Trophoblast cell (in vitro differentiated cells and primary cell): ENCODE measurements around the gene CRYGS.

Experiments
- DNase-seq, 2 donors: peaks; one replicate each; pipeline ENCODE4 v3.0.0-alpha.2; 2016
- H2AFZ ChIP-seq: 2 replicates; pipeline ENCODE4 v1.6.1; 2013; ENCODE audit warnings: low read length, moderate library complexity, mild to moderate bottlenecking; ENCODE audit not compliant: insufficient read depth, poor library complexity
- H2AK5ac ChIP-seq: 2 replicates; pipeline ENCODE4 v1.6.1; 2013; ENCODE audit warnings: mild to moderate bottlenecking, low read length
- H2BK120ac ChIP-seq: 2 replicates; pipeline ENCODE4 v1.6.1; 2013; ENCODE audit warnings: low read length, mild to moderate bottlenecking, moderate library complexity; ENCODE audit not compliant: insufficient read depth, poor library complexity
- H2BK12ac ChIP-seq: 2 replicates; pipeline ENCODE4 v1.6.1; 2013; ENCODE audit warnings: mild to moderate bottlenecking, low read length, moderate library complexity
- H2BK5ac ChIP-seq: 2 replicates; pipeline ENCODE4 v1.6.1; 2013; ENCODE audit warnings: low read length, low read depth, moderate library complexity, mild to moderate bottlenecking; ENCODE audit not compliant: poor library complexity
- H3K14ac ChIP-seq: 2 replicates; pipeline ENCODE4 v1.6.1; 2013; ENCODE audit warnings: mild to moderate bottlenecking, low read length
- H3K18ac ChIP-seq: 2 replicates; pipeline ENCODE4 v1.6.1; 2013; ENCODE audit warnings: mild to moderate bottlenecking, low read length
- H3K23ac ChIP-seq: 2 replicates; pipeline ENCODE4 v1.6.1; 2013; ENCODE audit warnings: low read length
- H3K27ac ChIP-seq: 2 replicates; pipeline ENCODE4 v1.5.1; 2013; ENCODE audit warnings: low read depth, mild to moderate bottlenecking, inconsistent platforms, low read length, moderate library complexity
- H3K27me3 ChIP-seq: 2 replicates; pipeline ENCODE4 v1.6.1; 2013; ENCODE audit warnings: inconsistent platforms, mild to moderate bottlenecking, low read length, moderate library complexity; ENCODE audit not compliant: insufficient read depth
- H3K36me3 ChIP-seq, 2 experiments: 1 replicate in 1 of 2; 2 replicates in 1 of 2; pipeline ENCODE4 v1.6.1; 2013; ENCODE audit warnings: low read length in 2 of 2, mild to moderate bottlenecking in 2 of 2, moderate library complexity in 1 of 2; ENCODE audit not compliant: insufficient read depth in 2 of 2, control insufficient read depth in 1 of 2
- H3K4ac ChIP-seq: 2 replicates; pipeline ENCODE4 v1.6.1; 2013; ENCODE audit warnings: low read depth, mild to moderate bottlenecking, low read length, moderate library complexity
- H3K4me1 ChIP-seq, 2 experiments: 1 replicate in 1 of 2; 2 replicates in 1 of 2; pipeline ENCODE4 v1.6.1; 2013; ENCODE audit warnings: low read length in 2 of 2, mild to moderate bottlenecking in 2 of 2, moderate library complexity in 1 of 2; ENCODE audit not compliant: insufficient read depth in 2 of 2, control insufficient read depth in 1 of 2
- H3K4me2 ChIP-seq: 2 replicates; pipeline ENCODE4 v1.6.1; 2013; ENCODE audit warnings: inconsistent platforms, mild to moderate bottlenecking, low read length, moderate library complexity
- H3K4me3 ChIP-seq: 2 replicates; pipeline ENCODE4 v1.5.1; 2013; ENCODE audit warnings: mild to moderate bottlenecking, low read depth, low read length, inconsistent platforms
- H3K79me1 ChIP-seq: one replicate; pipeline ENCODE4 v1.6.1; 2013; ENCODE audit warnings: low read length
- H3K79me2 ChIP-seq: 2 replicates; pipeline ENCODE4 v1.6.1; 2013; ENCODE audit warnings: low read length, mild to moderate bottlenecking; ENCODE audit not compliant: control insufficient read depth, insufficient read depth, poor library complexity
- H3K9ac ChIP-seq: 2 replicates; pipeline ENCODE4 v1.6.1; 2013; ENCODE audit warnings: mild to moderate bottlenecking, low read length
- H3K9me3 ChIP-seq: 2 replicates; pipeline ENCODE4 v1.6.1; 2013; ENCODE audit warnings: low read depth, mild to moderate bottlenecking, control low read depth, inconsistent platforms, low read length; ENCODE audit not compliant: insufficient read depth
- H4K12ac ChIP-seq: 2 replicates; pipeline ENCODE4 v1.6.1; 2013; ENCODE audit warnings: low read depth, mild to moderate bottlenecking, low read length, moderate library complexity
- H4K8ac ChIP-seq: 2 replicates; pipeline ENCODE4 v1.6.1; 2013; ENCODE audit warnings: low read depth, mild to moderate bottlenecking, low read length, moderate library complexity
- H4K91ac ChIP-seq: one replicate; pipeline ENCODE4 v1.6.1; 2013; ENCODE audit warnings: low read depth, mild to moderate bottlenecking, low read length, moderate library complexity
- WGBS: extraction: QIAGEN DNeasy Blood & Tissue Kit; methylation state at CpG from one replicate; pipeline ENCODE4 v1.1.7; 2013; ENCODE audit warnings: missing lambda C conversion rate; ENCODE audit not compliant: insufficient read length, insufficient coverage; ENCODE audit errors: extremely low coverage; 5-methylcytosine and 5-hydroxymethylcytosine counted together

CRYGS gene

DNA sequence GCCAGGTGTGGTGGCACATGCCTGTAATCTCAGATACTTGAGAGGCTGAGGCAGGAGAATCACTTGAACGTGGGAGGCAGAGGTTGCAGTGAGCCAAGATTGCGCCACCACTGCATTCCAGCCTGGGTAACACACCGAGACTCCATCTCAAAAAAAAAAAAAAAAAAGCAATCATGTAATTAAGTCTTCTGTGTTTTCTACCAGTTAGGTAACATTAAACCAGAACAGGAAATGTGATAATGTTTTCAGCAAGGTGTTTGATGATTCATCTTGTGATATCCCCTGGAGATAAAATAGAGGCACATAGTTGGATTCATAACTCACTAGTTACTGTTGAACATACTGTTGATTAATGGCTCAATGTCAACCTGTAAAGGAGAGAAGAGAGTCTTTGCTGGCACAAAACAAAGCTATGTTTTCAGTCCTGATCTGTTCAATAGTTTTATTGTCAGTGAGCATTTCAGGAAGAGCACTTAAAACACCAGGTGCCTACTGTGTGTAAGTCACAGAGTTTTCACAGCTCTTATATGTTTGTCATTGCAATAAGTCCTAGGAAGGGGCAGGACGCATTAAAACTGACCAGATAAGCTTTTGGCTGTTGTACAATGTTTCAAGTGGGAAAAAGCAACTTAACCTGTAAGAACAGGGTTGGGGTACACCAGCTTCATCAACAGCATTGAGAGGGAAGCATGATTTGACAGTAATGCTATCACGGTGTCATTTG is 45.8 kb upstream of the CRYGS start:
- no peak overlapping the region for H4K91ac ChIP-seq
- no peak overlapping the region for H2AFZ ChIP-seq
- H3K14ac ChIP-seq: no peak overlapping the region
- no peak overlapping the region for H2BK5ac ChIP-seq
- peaks cover 0 to 2% of the 10 kb centered on the region in 2 experiments for H3K36me3 ChIP-seq
- H4K12ac ChIP-seq: no peak overlapping the region
- H3K79me1 ChIP-seq: no peaks in the 10 kb centered on the region
- no peak overlapping the region for H3K4me3 ChIP-seq
- no peaks in the 10 kb centered on the region for H3K79me2 ChIP-seq
- H3K4me1 ChIP-seq: peaks cover 0 to 6% of the 10 kb centered on the region in 2 experiments
- no CpG with 5 or more reads among the region's 5 CpGs for whole genome bisulfite sequencing
- H2BK120ac ChIP-seq: no peak overlapping the region
- no peak overlapping the region for H3K9ac ChIP-seq
- DNase-seq: peak; percentile 86 to 94
- H3K9me3 ChIP-seq: no peaks in the 10 kb centered on the region
- H3K23ac ChIP-seq: no peak overlapping the region
- no peak overlapping the region for H3K4me2 ChIP-seq
- no peak overlapping the region for H3K27ac ChIP-seq
- no peak overlapping the region for H4K8ac ChIP-seq
- H2BK12ac ChIP-seq: no peak overlapping the region
- H3K18ac ChIP-seq: no peak overlapping the region
- H3K4ac ChIP-seq: no peak overlapping the region
- no peak overlapping the region for H2AK5ac ChIP-seq
- H3K27me3 ChIP-seq: no peaks in the 10 kb centered on the region

DNA sequence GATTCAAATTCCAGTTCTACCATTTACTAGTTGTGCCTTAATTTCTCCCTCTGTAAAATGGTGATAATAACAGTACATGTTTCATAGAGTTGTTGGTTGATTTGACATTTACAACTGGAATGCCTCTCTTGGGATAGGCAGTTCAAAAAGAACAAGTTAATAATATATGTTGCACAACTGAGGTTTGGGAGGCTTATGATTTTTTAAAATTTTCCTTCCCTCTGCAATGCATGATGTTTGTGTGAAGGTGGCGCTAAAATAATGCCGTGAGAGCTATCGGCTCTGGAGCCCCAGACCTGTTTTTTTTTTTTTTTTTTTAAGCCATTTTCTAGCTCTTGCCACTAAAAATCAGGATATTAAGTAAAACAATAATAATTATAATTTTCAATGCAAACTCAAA is 44.9 kb upstream of the CRYGS start:
- H4K12ac ChIP-seq: no peak overlapping the region
- no peak overlapping the region for H4K91ac ChIP-seq
- H3K4me3 ChIP-seq: no peak overlapping the region
- no peak overlapping the region for H2AK5ac ChIP-seq
- H3K79me1 ChIP-seq: no peaks in the 10 kb centered on the region
- no peak overlapping the region for H3K14ac ChIP-seq
- H3K9ac ChIP-seq: no peak overlapping the region
- no peak overlapping the region for H3K18ac ChIP-seq
- H3K9me3 ChIP-seq: no peaks in the 10 kb centered on the region
- H2BK5ac ChIP-seq: no peak overlapping the region
- H3K23ac ChIP-seq: no peak overlapping the region
- H2BK120ac ChIP-seq: no peak overlapping the region
- peaks cover 0 to 8% of the 10 kb centered on the region in 2 experiments for H3K36me3 ChIP-seq
- DNase-seq: peak; percentile 43 to 88
- no peaks in the 10 kb centered on the region for H3K79me2 ChIP-seq
- H2AFZ ChIP-seq: no peak overlapping the region
- no CpG with 5 or more reads among the region's 3 CpGs for WGBS
- peaks cover 0 to 2% of the 10 kb centered on the region in 2 experiments for H3K4me1 ChIP-seq
- H3K27ac ChIP-seq: no peak overlapping the region
- H2BK12ac ChIP-seq: no peak overlapping the region
- H3K4ac ChIP-seq: no peak overlapping the region
- no peaks in the 10 kb centered on the region for H3K27me3 ChIP-seq
- H3K4me2 ChIP-seq: no peak overlapping the region
- H4K8ac ChIP-seq: no peak overlapping the region

DNA sequence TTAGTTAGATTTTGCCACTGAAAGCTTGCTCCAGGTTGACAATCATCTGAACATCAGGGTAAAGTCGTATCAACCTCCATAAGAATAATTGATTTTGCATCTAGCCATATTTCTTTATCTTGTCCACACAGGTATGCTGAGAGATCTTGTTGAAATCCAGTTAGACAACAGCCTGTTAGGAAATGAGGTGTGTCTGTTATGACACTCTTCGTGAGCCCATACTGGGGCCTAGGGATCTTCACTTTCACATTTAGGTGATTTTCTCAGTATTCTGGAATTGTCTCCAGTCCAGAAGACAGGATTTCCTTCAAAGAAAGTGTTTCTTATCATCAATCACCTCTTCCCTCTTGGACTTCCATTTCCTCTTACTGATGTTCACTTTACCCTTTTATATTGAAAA is 44.5 kb upstream of the CRYGS start:
- Histone ChIP-seq H3K18ac (no peak overlapping the region), H2BK12ac (no peak overlapping the region), H2BK5ac (no peak overlapping the region), H3K4me3 (no peak overlapping the region), H2AFZ (no peak overlapping the region), H3K14ac (no peak overlapping the region), H3K79me1 (no peaks in the 10 kb centered on the region), H3K36me3 (peaks cover 0 to 12% of the 10 kb centered on the region in 2 experiments), H3K27ac (no peak overlapping the region), H3K23ac (no peak overlapping the region), H4K91ac (no peak overlapping the region), H4K8ac (no peak overlapping the region), H3K4ac (no peak overlapping the region), H3K4me2 (no peak overlapping the region), H3K9ac (no peak overlapping the region), H3K4me1 (peaks cover 0 to 2% of the 10 kb centered on the region in 2 experiments), H3K79me2 (no peaks in the 10 kb centered on the region), H4K12ac (no peak overlapping the region), H3K27me3 (no peaks in the 10 kb centered on the region), H2AK5ac (no peak overlapping the region), H3K9me3 (no peaks in the 10 kb centered on the region), H2BK120ac (no peak overlapping the region)
- no CpG with 5 or more reads among the region's 2 CpGs for WGBS
- peak; percentile 71 to 90 for DNase-seq

DNA sequence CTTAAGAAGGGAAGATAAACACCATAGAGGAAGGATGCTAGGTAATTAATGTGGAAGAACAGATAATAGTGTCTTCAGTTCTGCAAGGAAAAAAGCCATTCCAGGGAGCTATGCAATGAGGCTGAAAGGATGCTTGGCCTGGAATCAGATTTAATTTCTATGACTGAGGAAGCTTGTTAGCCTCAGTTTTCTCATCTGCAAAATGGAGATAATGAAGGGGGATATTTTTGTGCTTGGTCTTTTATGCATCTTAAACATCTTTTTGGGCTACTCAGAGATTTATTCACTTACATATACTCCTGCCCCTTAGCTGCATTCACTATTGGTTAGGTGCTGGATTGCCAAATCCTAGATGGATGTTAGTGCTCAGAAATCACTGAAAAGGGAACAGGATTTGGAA is 43.0 kb upstream of the CRYGS start:
- no peaks in the 10 kb centered on the region for H3K79me2 ChIP-seq
- no peak overlapping the region for H3K18ac ChIP-seq
- H3K4me1 ChIP-seq: peaks cover 0 to 2% of the 10 kb centered on the region in 2 experiments
- no peak overlapping the region for H4K8ac ChIP-seq
- no peak overlapping the region for H2BK12ac ChIP-seq
- no peaks in the 10 kb centered on the region for H3K79me1 ChIP-seq
- H3K23ac ChIP-seq: no peak overlapping the region
- no peaks in the 10 kb centered on the region for H3K9me3 ChIP-seq
- H3K14ac ChIP-seq: no peak overlapping the region
- no peak overlapping the region for H3K4ac ChIP-seq
- H4K91ac ChIP-seq: no peak overlapping the region
- H4K12ac ChIP-seq: no peak overlapping the region
- H2AK5ac ChIP-seq: no peak overlapping the region
- H3K27ac ChIP-seq: no peak overlapping the region
- H3K9ac ChIP-seq: no peak overlapping the region
- no peaks in the 10 kb centered on the region for H3K27me3 ChIP-seq
- H3K4me2 ChIP-seq: no peak overlapping the region
- H2BK120ac ChIP-seq: no peak overlapping the region
- no peak overlapping the region for H3K4me3 ChIP-seq
- no peak for DNase-seq
- no peak overlapping the region for H2BK5ac ChIP-seq
- peaks cover 0 to 21% of the 10 kb centered on the region in 2 experiments for H3K36me3 ChIP-seq
- no peak overlapping the region for H2AFZ ChIP-seq
